OCI-LY7 (cell line): ENCODE data around the gene SLC29A3. TPM values are rescaled to one million over a fixed set of nuclear protein-coding genes. Genes with fewer than 3 reads are reported as not detected.
"Not testable (repeated sequence)": the region's sequence is repeated elsewhere in the genome, so short reads cannot be mapped to it uniquely, and the experiment has no call there.

Experiments used
- BruUV-seq: library from RNA; stranded (reverse); fragments of 400-500 nt; replicated peaks from 2 replicates; lab custom pipeline; 2021; lab: Mats Ljungman, UMichigan
- CTCF ChIA-PET: fragments of 300-600 bp; sonication (Branson Sonifier 250); formaldehyde crosslinking; loops from one replicate; lab custom pipeline; 2022; ENCODE audit warnings: antibody characterized with exemption; ENCODE audit not compliant: unreplicated experiment; lab: Charles Lee
- POLR2A ChIA-PET: fragments of 300-600 bp; sonication (Branson Sonifier 250); formaldehyde crosslinking; loops from one replicate; lab custom pipeline; 2022; ENCODE audit warnings: antibody characterized with exemption; lab: Charles Lee
- DNase-seq: peaks from one replicate; pipeline ENCODE4 v3.0.0-alpha.2; 2015; ENCODE audit warnings: low spot score
- H2AFZ ChIP-seq: fragments of 200-600 bp; sonication (generic), shearing (Covaris generic); 2 replicates; pipeline ENCODE4 v1.6.1; 2014; ENCODE audit warnings: mild to moderate bottlenecking, antibody characterized with exemption, low read length, moderate library complexity
- H3K27ac ChIP-seq: fragments of 200-600 bp; sonication (generic); 2 replicates; pipeline ENCODE4 v1.5.1; 2014; ENCODE audit warnings: mixed run types, low read depth, mild to moderate bottlenecking, moderate library complexity, low read length, inconsistent platforms; ENCODE audit not compliant: poor library complexity, severe bottlenecking
- H3K36me3 ChIP-seq: fragments of 200-600 bp; sonication (generic); 2 replicates; pipeline ENCODE4 v1.6.1; 2014; ENCODE audit warnings: mild to moderate bottlenecking, antibody characterized with exemption, low read length, moderate library complexity, mixed read lengths; ENCODE audit not compliant: insufficient read depth
- H3K4me1 ChIP-seq: fragments of 200-600 bp; sonication (generic); 2 replicates; pipeline ENCODE4 v1.5.1; 2014; ENCODE audit warnings: mild to moderate bottlenecking, low read length; ENCODE audit not compliant: insufficient read depth, poor library complexity, severe bottlenecking
- H3K4me2 ChIP-seq: fragments of 200-600 bp; sonication (generic); 2 replicates; pipeline ENCODE4 v1.6.1; 2014; ENCODE audit warnings: mild to moderate bottlenecking, low read length
- H3K4me3 ChIP-seq: fragments of 200-600 bp; sonication (generic); 2 replicates; pipeline ENCODE4 v1.5.1; 2014; ENCODE audit warnings: mild to moderate bottlenecking, low read depth, low read length; ENCODE audit not compliant: poor library complexity, severe bottlenecking
- H3K79me2 ChIP-seq: fragments of 200-600 bp; sonication (generic); 2 replicates; pipeline ENCODE4 v1.6.1; 2016; ENCODE audit warnings: low read depth, mild to moderate bottlenecking, low read length, moderate library complexity, mixed read lengths; ENCODE audit not compliant: insufficient read depth
- H3K9me2 ChIP-seq: fragments of 200-600 bp; sonication (generic); 2 replicates; pipeline ENCODE4 v1.6.1; 2016; ENCODE audit warnings: mild to moderate bottlenecking, low read length, mixed read lengths; ENCODE audit not compliant: insufficient read depth
- H3K9me3 ChIP-seq: fragments of 200-600 bp; sonication (generic); 2 replicates; pipeline ENCODE4 v1.6.1; 2014; ENCODE audit warnings: mild to moderate bottlenecking, mixed run types, low read length, mixed read lengths
- H4K20me1 ChIP-seq: fragments of 200-600 bp; sonication (generic); 2 replicates; pipeline ENCODE4 v1.6.1; 2014; ENCODE audit warnings: mild to moderate bottlenecking, antibody characterized with exemption, low read length, moderate library complexity, mixed read lengths; ENCODE audit not compliant: insufficient read depth
- CTCF ChIP-seq: fragments of 200-600 bp; sonication (generic); conservative IDR thresholded peaks from 2 replicates; pipeline ENCODE4 v1.5.1; 2014; ENCODE audit warnings: mild to moderate bottlenecking, antibody characterized with exemption, low read length, moderate library complexity, mixed read lengths
- EZH2phosphoT487 ChIP-seq: fragments of 200-600 bp; sonication (generic); IDR thresholded peaks from 2 replicates; pipeline ENCODE4 v1.6.1; 2018; ENCODE audit warnings: low read depth, borderline replicate concordance, mild to moderate bottlenecking, mixed run types, antibody characterized with exemption, low read length, moderate library complexity, mixed read lengths
- intact Hi-C: fragments of 100-400 bp; cut with micrococcal nuclease; formaldehyde crosslinking; loops from one replicate; pipeline ENCODE4 v1.10.0; 2022; ENCODE audit not compliant: unreplicated experiment
- total RNA-seq, 2 experiments: library from RNA; depleted of rRNA in 1 of 2; stranded (reverse); fragments of >200 nt in 1 of 2; shearing (Covaris generic) in 1 of 2; gene quantifications; 2 replicates each; pipeline ENCODE4 v1.2.3, GENCODE V29; 2014 to 2022

SLC29A3 gene
- total RNA-seq, 2 experiments from 2014 or later, result 1.7 to 8.2 TPM

- no peak for DNase-seq
- Histone ChIP-seq H2AFZ (no peak overlapping the region), H3K9me3 (no peaks in the 10 kb centered on the region), H3K4me1 (no peaks in the 10 kb centered on the region), H3K9me2 (no peaks in the 10 kb centered on the region), H3K79me2 (no peaks in the 10 kb centered on the region), H3K27ac (no peak overlapping the region), H3K4me2 (no peak overlapping the region), H3K36me3 (no peaks in the 10 kb centered on the region; the same call in 1 of the 2 replicates), H3K4me3 (no peak overlapping the region), H4K20me1 (no peaks in the 10 kb centered on the region)
- intact Hi-C loops, result no loop called here
- POLR2A ChIA-PET, result no interaction called here
- TF ChIP-seq CTCF (no peak), EZH2phosphoT487 (no peak)
- BruUV-seq, result no TSS peak
- CTCF ChIA-PET, result no interaction called here
Measured at GRCh38 chr10:71355886-71356285, 36.8 kb downstream of the SLC29A3 start.

- no peaks in the 10 kb centered on the region for H4K20me1 ChIP-seq
- CTCF ChIA-PET, result no interaction called here
- H3K4me2 ChIP-seq, result no peak overlapping the region
- DNase-seq, result no peak
- no peaks in the 10 kb centered on the region for H3K9me3 ChIP-seq
- BruUV-seq, result no TSS peak
- POLR2A ChIA-PET, result interaction anchor here (1.4 kb wide), 2 partner anchors 9 to 15 kb away, joined by 3 to 4 read pairs; no protein-coding TSS in a partner anchor
- intact Hi-C loops, result no loop called here
- no peak overlapping the region for H3K4me3 ChIP-seq
- TF ChIP-seq EZH2phosphoT487 (no peak), CTCF (no peak)
- H3K27ac ChIP-seq, result no peak overlapping the region
- no peak overlapping the region for H2AFZ ChIP-seq
- no peaks in the 10 kb centered on the region for H3K4me1 ChIP-seq
- no peaks in the 10 kb centered on the region; the same call in 1 of the 2 replicates for H3K36me3 ChIP-seq
- no peaks in the 10 kb centered on the region for H3K9me2 ChIP-seq
- H3K79me2 ChIP-seq, result no peaks in the 10 kb centered on the region
Measured at GRCh38 chr10:71357792-71358265, 38.8 kb downstream of the SLC29A3 start.

GRCh38 chr10:71358277-71358676 lies 39.2 kb downstream of the SLC29A3 start:
- CTCF ChIA-PET, result no interaction called here

GRCh38 chr10:71358906-71359305 lies 39.8 kb downstream of the SLC29A3 start:
- H3K27ac ChIP-seq, H3K9me3 ChIP-seq, DNase-seq, H4K20me1 ChIP-seq, H3K4me2 ChIP-seq, H3K4me1 ChIP-seq, BruUV-seq, H3K36me3 ChIP-seq, intact Hi-C loops, H3K79me2 ChIP-seq, H3K4me3 ChIP-seq, H3K9me2 ChIP-seq, H2AFZ ChIP-seq: not testable (repeated sequence)
- ChIA-PET CTCF (interaction anchor here (1.0 to 1.2 kb wide), 2 partner anchors 14 to 15 kb away, joined by 3 to 4 read pairs; no protein-coding TSS in a partner anchor), POLR2A (interaction anchor here (0.5 kb wide), 1 partner anchor 1241 kb away, joined by 3 read pairs; no protein-coding TSS in a partner anchor)

More at GRCh38 chr10:71358277-71358676, 39.2 kb downstream of the SLC29A3 start:
- H3K36me3 ChIP-seq, result no peaks in the 10 kb centered on the region; the same call in 1 of the 2 replicates
- no peaks in the 10 kb centered on the region for H3K9me2 ChIP-seq
- no peaks in the 10 kb centered on the region for H3K4me1 ChIP-seq
- no TSS peak for BruUV-seq
- intact Hi-C loops, result no loop called here
- H2AFZ ChIP-seq, result no peak overlapping the region
- no peaks in the 10 kb centered on the region for H3K9me3 ChIP-seq
- no peaks in the 10 kb centered on the region for H3K79me2 ChIP-seq
- H3K4me3 ChIP-seq, result no peak overlapping the region
- POLR2A ChIA-PET, result interaction anchor here (0.5 to 1.4 kb wide), 3 partner anchors 10 to 1242 kb away, joined by 3 to 4 read pairs (median 3); no protein-coding TSS in a partner anchor
- no peak for TF ChIP-seq CTCF
- no peak for TF ChIP-seq EZH2phosphoT487
- no peak overlapping the region for H3K4me2 ChIP-seq
- no peaks in the 10 kb centered on the region for H4K20me1 ChIP-seq
- H3K27ac ChIP-seq, result no peak overlapping the region
- DNase-seq, result no peak
